Occipital lobe (tissue), 2 donors: ENCODE measurements around the gene OPRD1. TPM values are rescaled to one million over a fixed set of nuclear protein-coding genes. Genes with fewer than 3 reads are reported as not detected.

Experiments
- DNase-seq: peaks from one replicate; lab custom pipeline; 2025; lab: John Stamatoyannopoulos, UW
- total RNA-seq: library from RNA; depleted of rRNA; stranded (reverse); fragments of >200 nt; gene quantifications from one replicate; pipeline ENCODE4 v1.2.3, GENCODE V29; 2014

Gene OPRD1
- total RNA-seq, 1 donor from 2014 or later, result 0.31 TPM

DNA sequence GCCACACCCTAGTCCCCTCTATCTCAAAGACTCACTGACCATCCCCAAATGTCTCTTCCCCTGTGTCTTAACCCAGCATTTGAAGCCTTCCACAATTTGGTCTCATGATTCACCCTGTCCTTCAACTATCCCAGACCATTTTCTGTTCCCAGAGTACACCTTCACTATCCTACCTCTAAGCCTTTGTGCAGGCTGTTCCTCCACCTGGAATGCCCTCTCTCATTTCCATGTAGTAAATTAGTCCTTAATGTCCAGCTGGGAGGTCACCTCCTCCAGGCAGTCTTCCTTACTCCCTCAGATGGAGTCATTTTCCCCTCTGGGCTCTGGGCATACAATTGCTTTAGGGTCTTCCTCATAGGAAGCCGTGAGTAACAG, 71.3 kb downstream of the OPRD1 start:
- DNase-seq, result no peak

DNA sequence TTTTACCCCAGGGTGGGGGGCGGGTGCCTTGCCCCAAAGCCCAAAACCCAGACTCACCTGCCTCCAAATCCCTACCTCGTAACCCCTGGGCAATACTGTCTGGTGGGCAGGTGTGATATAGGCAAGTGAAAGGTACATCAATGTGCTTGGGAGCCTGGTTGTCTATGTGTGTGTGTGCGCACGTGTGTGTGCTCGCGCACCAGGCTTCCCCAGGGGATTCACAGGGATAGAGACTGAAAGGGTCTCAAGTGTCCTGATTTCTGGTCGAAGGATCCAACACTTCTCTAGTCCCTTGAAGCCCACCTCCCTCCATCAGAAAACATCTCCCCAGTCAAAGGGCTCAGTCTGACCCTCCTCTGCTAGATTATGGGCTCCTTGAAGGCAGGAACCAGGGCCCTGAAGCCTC, 73.5 kb downstream of the OPRD1 start:
- DNase-seq, result no peak

- DNase-seq, result no peak
These were observed 74.2 kb downstream of the OPRD1 start for GRCh38 chr1:28885977-28886730.

GRCh38 chr1:28886731-28887418, 74.9 kb downstream of the OPRD1 start:
- peak; percentile 58 for DNase-seq

GRCh38 chr1:28887419-28887834, 75.5 kb downstream of the OPRD1 start:
- no peak for DNase-seq

DNA sequence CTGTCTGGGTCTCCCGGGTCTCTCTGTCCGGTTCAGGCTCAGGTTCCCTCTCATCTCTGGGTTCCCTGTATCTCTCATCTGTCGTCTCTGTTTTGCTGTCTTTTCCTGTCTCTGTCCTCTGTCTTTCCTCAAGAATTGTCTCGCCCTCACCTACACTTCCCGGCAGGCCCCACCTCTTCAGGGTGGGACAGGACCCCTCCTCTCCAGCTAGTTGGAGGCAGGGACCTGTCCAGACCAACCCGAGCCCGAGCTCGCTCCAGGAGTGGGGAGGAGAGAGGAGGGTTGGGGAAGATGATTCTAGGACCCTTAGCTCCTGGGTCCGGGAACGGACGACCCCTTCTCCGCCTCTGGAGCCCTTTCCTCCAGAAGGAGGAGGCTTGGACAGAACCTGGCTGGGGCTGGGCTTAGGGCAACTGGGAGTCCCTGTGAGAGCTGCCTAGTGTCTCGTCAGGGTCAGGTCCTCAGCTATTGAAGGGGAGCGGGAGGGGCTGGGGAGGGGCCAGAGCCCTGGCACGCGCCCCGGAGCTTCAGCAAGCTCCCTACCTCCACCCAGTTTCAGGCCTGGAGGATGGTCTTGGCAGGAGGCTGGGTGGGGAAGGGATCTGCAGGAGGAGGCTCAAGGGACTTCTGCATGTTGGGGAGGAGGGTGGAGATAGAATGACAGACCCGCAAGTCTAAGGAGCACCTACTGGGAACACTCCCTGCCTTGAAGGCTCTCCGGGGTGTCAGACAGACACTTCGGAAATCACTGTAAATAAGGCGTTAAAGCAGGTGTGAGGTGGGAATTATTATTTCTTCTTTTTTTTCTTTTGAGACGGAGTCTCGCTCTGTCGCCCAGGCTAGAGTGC, 76.1 kb downstream of the OPRD1 start:
- no peak for DNase-seq

- no peak for DNase-seq
These were observed 76.9 kb downstream of the OPRD1 start for GRCh38 chr1:28888915-28889314.

DNA sequence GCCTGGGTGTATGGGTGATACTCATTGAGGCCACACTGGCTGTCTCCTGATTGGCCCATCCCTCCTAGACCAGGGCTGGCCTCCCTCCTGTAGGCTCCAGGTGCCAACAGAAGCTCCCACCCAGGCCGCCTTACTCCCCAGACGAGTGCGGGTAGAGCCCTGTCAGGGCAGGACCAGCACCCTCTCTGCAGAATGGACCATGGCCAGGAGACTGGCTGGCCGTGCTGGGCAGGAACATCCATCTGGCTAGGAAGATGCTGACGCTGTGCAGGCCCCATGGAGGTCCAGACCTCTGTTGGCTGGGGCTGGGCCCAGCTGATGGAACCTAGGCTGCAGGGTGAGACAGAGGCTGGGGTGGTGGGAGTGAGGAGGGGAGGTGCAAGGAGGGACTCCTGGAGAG, 77.4 kb downstream of the OPRD1 start:
- DNase-seq, result no peak

DNA sequence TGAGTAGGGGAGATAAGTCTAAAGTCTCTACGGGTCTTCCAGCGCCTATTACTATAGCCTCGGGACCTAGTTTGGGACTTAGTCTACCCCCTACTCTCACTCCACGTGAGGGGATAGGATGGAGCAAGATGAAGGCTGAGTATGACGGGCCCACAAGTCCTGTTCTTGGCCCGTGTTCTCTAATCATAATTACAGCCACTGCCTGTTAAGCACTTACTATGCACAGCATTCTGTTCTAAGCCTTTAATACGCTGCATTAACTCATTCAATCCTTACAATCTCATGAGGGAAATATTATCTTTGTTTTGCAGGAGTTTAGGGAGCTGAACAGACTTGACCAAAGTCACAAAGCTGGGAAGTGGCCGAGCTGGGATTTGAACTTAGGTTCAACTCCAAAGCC, 78.5 kb downstream of the OPRD1 start:
- DNase-seq, result no peak

- no peak for DNase-seq
These were observed 78.9 kb downstream of the OPRD1 start for GRCh38 chr1:28890836-28891235.

- DNase-seq, result no peak
These were observed 79.3 kb downstream of the OPRD1 start for GRCh38 chr1:28891256-28891655.

DNA sequence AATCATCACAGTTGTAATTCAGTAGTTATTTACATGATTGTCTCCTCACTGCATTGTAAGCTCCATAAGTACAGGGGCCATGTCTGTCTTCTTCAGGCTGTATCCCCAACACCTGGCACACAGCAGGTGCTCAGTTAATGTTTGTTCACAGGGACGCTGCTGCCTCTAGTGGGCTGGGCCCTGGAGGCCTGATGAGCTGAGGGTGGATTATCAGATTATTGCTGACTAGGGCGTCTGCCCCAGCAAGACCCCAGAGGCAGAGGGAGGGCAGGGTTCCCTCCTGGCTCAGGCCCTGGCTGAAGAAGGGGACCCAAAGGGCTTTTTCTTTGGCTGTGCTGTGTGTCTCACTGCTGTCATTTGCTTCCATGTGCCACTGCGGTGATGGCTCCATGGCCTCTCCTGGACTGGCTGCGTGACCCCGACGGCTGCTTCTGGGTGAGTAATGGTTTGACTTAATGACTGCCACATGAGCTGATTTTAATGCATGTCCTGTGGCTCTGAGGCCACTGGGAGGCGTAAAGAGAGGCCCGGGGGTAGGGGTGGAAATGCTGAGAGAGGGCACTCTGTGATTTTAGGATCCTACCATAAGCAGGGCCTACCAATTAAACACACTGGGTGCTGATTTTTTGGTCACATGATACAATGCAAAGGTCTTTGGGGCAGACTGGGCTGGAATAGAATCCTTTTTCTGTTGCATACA, 81.6 kb downstream of the OPRD1 start:
- DNase-seq, result no peak

DNA sequence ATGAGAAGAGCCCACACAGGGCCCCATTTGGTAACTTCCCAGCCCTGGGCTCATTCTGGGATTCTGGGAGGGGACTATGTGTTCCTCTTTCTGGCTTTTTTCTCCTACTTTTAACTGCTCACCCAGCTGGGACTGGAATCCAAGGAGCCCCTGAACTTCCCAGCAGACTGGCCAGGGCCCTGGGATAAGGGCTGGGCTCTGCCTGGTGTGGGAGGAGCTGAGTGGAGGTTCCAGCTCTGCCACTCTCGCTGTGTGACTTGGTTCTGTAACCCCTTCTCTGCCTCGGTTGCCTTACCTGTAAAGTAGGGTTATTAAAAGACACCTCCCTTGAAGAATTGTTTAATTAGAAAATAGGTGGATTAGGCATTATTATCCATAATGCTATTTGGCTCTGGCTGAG, 82.8 kb downstream of the OPRD1 start:
- DNase-seq, result no peak

DNA sequence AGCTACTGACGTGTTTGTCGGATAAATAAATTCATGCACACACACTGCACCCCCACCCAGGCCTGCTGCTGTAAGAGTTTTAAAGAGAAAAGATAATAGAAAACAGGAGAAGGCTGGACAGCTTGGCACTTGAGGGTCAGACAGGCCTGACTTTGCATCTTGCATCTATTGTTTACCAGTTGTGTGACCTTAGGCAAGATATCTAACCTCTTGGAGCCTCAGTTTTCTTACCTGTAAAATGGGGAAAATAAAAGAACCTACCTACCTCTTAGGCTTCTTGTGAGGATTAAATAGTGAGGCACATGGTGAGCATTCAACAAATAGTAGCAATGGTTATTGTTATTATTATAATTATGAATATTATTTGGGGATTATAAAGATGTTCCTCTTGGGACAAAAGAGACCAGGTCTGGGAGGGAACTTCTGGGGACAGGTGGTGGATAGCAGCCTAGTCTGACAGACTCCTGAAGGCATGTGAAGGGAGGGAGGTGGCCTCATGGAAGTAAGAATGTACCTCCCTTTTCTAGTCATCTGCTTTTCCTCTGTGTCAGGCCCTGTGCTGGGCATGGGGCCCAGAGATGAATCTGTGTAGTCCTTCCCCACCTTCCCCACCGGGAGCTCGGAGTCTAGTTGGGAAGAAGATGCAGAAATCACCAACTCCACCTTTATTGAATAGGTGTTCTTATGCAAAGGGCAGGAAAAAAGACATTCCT, 84.1 kb downstream of the OPRD1 start:
- DNase-seq, result no peak

- no peak for DNase-seq
These were observed 84.6 kb downstream of the OPRD1 start for GRCh38 chr1:28896609-28896986.

DNA sequence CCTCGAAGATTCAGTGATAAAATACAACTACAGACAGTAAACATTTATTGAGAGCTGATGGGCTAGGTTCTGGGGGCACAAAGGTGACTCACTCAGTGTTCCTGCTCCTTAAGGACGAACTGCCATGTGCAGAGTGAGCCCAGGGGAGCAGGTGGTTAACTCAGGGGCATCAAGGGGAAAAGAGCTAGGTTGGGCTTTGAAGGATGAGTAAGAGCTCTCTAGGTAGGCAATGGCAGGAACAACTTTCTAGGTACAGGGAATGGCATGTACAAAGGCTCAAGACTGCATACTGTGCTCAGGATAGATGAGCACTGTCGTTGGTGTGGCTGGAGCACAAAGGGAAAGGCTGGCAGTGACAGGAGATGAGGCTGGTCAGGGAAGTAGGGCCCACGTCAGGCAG, 85.8 kb downstream of the OPRD1 start:
- DNase-seq, result no peak

GRCh38 chr1:28898405-28898881, 86.5 kb downstream of the OPRD1 start:
- no peak for DNase-seq

DNA sequence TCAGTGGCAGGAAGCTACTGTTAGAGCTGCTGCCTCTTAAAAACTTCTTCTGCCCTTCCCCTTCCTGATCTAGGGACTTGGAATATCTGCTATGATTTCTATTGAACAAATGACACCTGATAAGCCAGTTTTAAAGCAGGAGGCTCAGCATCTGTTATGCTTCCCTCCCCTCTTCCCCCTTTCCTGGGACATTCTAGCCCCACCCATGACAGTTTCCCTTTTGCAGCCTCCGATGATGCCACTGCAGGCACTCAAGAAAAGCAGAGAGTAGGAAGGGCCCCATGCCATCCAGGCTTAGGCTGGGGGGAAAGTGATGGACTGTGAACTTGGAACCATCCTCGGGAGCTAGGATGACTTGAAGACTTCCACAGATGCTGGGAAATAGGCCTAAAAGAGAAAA, 87.3 kb downstream of the OPRD1 start:
- no peak for DNase-seq

DNA sequence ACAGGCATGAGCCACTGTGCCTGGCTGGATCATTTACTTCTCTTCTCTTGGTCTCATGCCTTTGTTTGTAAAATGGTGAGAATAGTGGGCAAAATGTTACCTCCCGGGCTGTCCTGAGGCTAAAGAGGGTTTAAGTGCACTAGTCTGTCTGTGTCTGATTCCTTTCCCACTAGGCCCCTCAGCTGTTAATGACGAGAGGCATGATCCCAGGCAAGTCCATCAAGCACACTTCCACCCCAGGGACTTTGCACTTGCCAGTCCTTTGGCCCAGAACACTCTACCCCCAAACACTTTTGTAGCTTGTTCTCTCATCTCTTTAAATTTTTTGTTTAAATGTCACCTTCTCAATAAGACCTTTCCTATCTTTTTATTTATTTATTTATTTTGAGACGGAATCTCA, 88.6 kb downstream of the OPRD1 start:
- DNase-seq, result no peak

- DNase-seq, result no peak
These were observed 90.8 kb downstream of the OPRD1 start for GRCh38 chr1:28902738-28903137.
